GM08714 (cell line): ENCODE data around the gene STK24.
"Not testable (repeated sequence)": the region's sequence is repeated elsewhere in the genome, so short reads cannot be mapped to it uniquely, and the experiment has no call there.

Experiments
- H3K4me3 ChIP-seq: fragments of 200-500 bp; sonication (Bioruptor generic); 2 replicates; pipeline ENCODE4 v1.5.1; 2014; ENCODE audit warnings: mild to moderate bottlenecking, low read length, inconsistent platforms
- ZNF274 ChIP-seq: IDR thresholded peaks from 2 replicates; pipeline ENCODE4 v1.6.1; 2012; ENCODE audit warnings: mild to moderate bottlenecking, low read depth, low read length

Gene STK24

GRCh38 chr13:98429531-98429930, 147.4 kb downstream of the STK24 start:
- no peak for TF ChIP-seq ZNF274
- H3K4me3 ChIP-seq: no peak overlapping the region

GRCh38 chr13:98429081-98429480, 147.8 kb downstream of the STK24 start:
- H3K4me3 ChIP-seq: no peak overlapping the region
- no peak for TF ChIP-seq ZNF274

- H3K4me3 ChIP-seq: no peak overlapping the region
- TF ChIP-seq ZNF274: no peak
Measured at GRCh38 chr13:98428256-98428966, 148.5 kb downstream of the STK24 start.

GRCh38 chr13:98427331-98427995, 149.4 kb downstream of the STK24 start:
- TF ChIP-seq ZNF274: no peak
- no peak overlapping the region for H3K4me3 ChIP-seq

GRCh38 chr13:98423417-98423816, 153.5 kb downstream of the STK24 start:
- H3K4me3 ChIP-seq: no peak overlapping the region
- no peak for TF ChIP-seq ZNF274

GRCh38 chr13:98422046-98422445, 154.9 kb downstream of the STK24 start:
- no peak for TF ChIP-seq ZNF274
- H3K4me3 ChIP-seq: no peak overlapping the region

- no peak for TF ChIP-seq ZNF274
- no peak overlapping the region for H3K4me3 ChIP-seq
Measured at GRCh38 chr13:98420554-98421175, 156.2 kb downstream of the STK24 start.

- no peak for TF ChIP-seq ZNF274
- no peak overlapping the region for H3K4me3 ChIP-seq
Measured at GRCh38 chr13:98419786-98420553, 156.9 kb downstream of the STK24 start.

- TF ChIP-seq ZNF274: no peak
- no peak overlapping the region for H3K4me3 ChIP-seq
Measured at GRCh38 chr13:98416408-98416807, 160.5 kb downstream of the STK24 start.

- TF ChIP-seq ZNF274: no peak
- H3K4me3 ChIP-seq: no peak overlapping the region
Measured at GRCh38 chr13:98415326-98416070, 161.4 kb downstream of the STK24 start.

- no peak for TF ChIP-seq ZNF274
- H3K4me3 ChIP-seq: no peak overlapping the region
Measured at GRCh38 chr13:98413796-98414195, 163.1 kb downstream of the STK24 start.

GRCh38 chr13:98413278-98413677, 163.6 kb downstream of the STK24 start:
- H3K4me3 ChIP-seq: not testable (repeated sequence)

GRCh38 chr13:98411617-98412265, 165.2 kb downstream of the STK24 start:
- no peak overlapping the region for H3K4me3 ChIP-seq
- no peak for TF ChIP-seq ZNF274
